Measurements from ENCODE around the gene ANKH. TPM values are rescaled to one million over a fixed set of nuclear protein-coding genes. Genes with fewer than 3 reads are reported as not detected.

Gene ANKH
- total RNA-seq, 2 experiments from 2014 or later: 83.7 to 87.0 TPM

GRCh38 chr5:14655146-14655741 lies 216.3 kb downstream of the ANKH start:
- H3K4me3 Mint-ChIP-seq: no peak overlapping the region
- POLR2A ChIA-PET: interaction anchor here (1.2 to 3.6 kb wide), 5 partner anchors 9 to 338 kb away, joined by 3 to 9 read pairs (median 6); partner anchors contain the start of gene OTULIN
- CTCF ChIA-PET: interaction anchor here (0.6 to 4.1 kb wide), 7 partner anchors 7 to 304 kb away, joined by 3 to 20 read pairs (median 5); no protein-coding TSS in a partner anchor

More at GRCh38 chr5:14655146-14655741, 216.3 kb downstream of the ANKH start:
- no peak overlapping the region for H3K27ac Mint-ChIP-seq
- H3K4me1 Mint-ChIP-seq: peaks cover 14% of the 10 kb centered on the region
- peaks cover 21% of the 10 kb centered on the region for H3K27me3 Mint-ChIP-seq
- H3K9me3 Mint-ChIP-seq: no peaks in the 10 kb centered on the region
- no peak for DNase-seq
- peaks cover 4% of the 10 kb centered on the region for H3K36me3 Mint-ChIP-seq (ENCODE audit: low read depth)

Other genes with a start within 250 kb of the ANKH start
- 10 to 100 TPM; 69.6 to 71.7 TPM for gene OTULIN, start 207.1 kb downstream of the ANKH start, total RNA-seq

Measured in activated CD4-positive, alpha-beta memory T cell treated with anti-CD3 and anti-CD28 coated beads, Interleukin-2, amount 10 ng/mL, durations not matched to agents 7 days and 5 days (primary cell).